K562 (cell line): ENCODE measurements around the gene SMG7. TPM values are rescaled to one million over a fixed set of nuclear protein-coding genes. Genes with fewer than 3 reads are reported as not detected.

Source experiments
- ATAC-seq: fragments of 200-7000 bp; cut with Tn5 transposase; 3 replicates; pipeline ENCODE4 v1.9.1; 2020; ENCODE audit warnings: moderate library complexity
- BruUV-seq: library from RNA; stranded (reverse); fragments of 400-500 nt; replicated peaks from 2 replicates; lab custom pipeline; 2021; lab: Mats Ljungman, UMichigan
- CTCF ChIA-PET: fragments of 300-600 bp; formaldehyde crosslinking; extraction: SDS; loops from one replicate; lab custom pipeline; 2021; ENCODE audit warnings: low intra/inter-chr PET ratio; lab: Yijun Ruan, JAX
- POLR2A ChIA-PET: fragments of 300-600, 350-650 bp; sonication (Branson Sonifier 250); formaldehyde crosslinking; extraction: SDS; loops from one replicate; lab custom pipeline; 2021; ENCODE audit warnings: antibody characterized with exemption, inconsistent platforms; lab: Yijun Ruan, JAX
- DNase-seq, 4 experiments: peaks; one replicate each; pipeline versions ENCODE4 v3.0.0 to v3.0.0-alpha.2; 2011 to 2018; ENCODE audit warnings: low spot score in 3 of 4, mixed read lengths in 3 of 4; ENCODE audit errors: extremely low read depth in 1 of 4
- FAIRE-seq: peaks from 2 replicates; lab custom pipeline; 2011; peaks lifted over from hg19 to GRCh38; lab: Jason Lieb, UNC
- H2AFZ ChIP-seq: 2 replicates; pipeline ENCODE4 v1.6.0; 2011; ENCODE audit warnings: low read depth, low read length, control low read depth, inconsistent platforms
- H3K27ac ChIP-seq: fragments of 200-600 bp; 3 replicates; pipeline ENCODE4 v1.8.0; 2011; ENCODE audit warnings: low read depth, mild to moderate bottlenecking, control low read depth, inconsistent platforms, low read length, moderate library complexity, mixed read lengths; ENCODE audit errors: extremely low read depth
- H3K27me3 ChIP-seq, 2 experiments: fragments of 300-600 bp in 1 of 2; 2 replicates in 1 of 2; 3 replicates in 1 of 2; pipeline versions ENCODE4 v1.6.0 to v1.8.0; 2011; ENCODE audit warnings: inconsistent platforms in 2 of 2, low read length in 2 of 2, mild to moderate bottlenecking in 1 of 2, mixed read lengths in 1 of 2, moderate library complexity in 1 of 2; ENCODE audit not compliant: control insufficient read depth in 2 of 2, insufficient read depth in 2 of 2
- H3K36me3 ChIP-seq: fragments of 300-600 bp; 3 replicates; pipeline ENCODE4 v1.8.0; 2011; ENCODE audit warnings: mild to moderate bottlenecking, low read length, inconsistent platforms; ENCODE audit not compliant: control insufficient read depth, insufficient read depth
- H3K4me1 ChIP-seq, 2 experiments: fragments of 200-600 bp in 1 of 2; replicated peaks in 1 of 2; 2 replicates in 1 of 2; 3 replicates in 1 of 2; pipeline versions ENCODE4 v1.5.1 to v1.8.0; 2011; ENCODE audit warnings: inconsistent platforms in 2 of 2, low read length in 2 of 2, mild to moderate bottlenecking in 1 of 2, mixed read lengths in 1 of 2, moderate library complexity in 1 of 2; ENCODE audit not compliant: control insufficient read depth in 2 of 2, insufficient read depth in 2 of 2
- H3K4me2 ChIP-seq: 2 replicates; pipeline ENCODE4 v1.6.1; 2011; ENCODE audit warnings: low read length, control low read depth, inconsistent platforms, mixed read lengths; ENCODE audit not compliant: insufficient read depth
- H3K4me3 ChIP-seq: fragments of 200-600 bp; sonication (generic), shearing (Covaris generic); 2 replicates; pipeline ENCODE4 v1.5.1; 2016; ENCODE audit warnings: control low read depth, inconsistent platforms
- H3K79me2 ChIP-seq: fragments of 200-600 bp; 3 replicates; pipeline ENCODE4 v1.8.0; 2011; ENCODE audit warnings: low read length, inconsistent platforms; ENCODE audit not compliant: control insufficient read depth, insufficient read depth
- H3K9ac ChIP-seq, 2 experiments: 2 replicates each; pipeline versions ENCODE4 v1.6.0 to v1.6.1; 2011; ENCODE audit warnings: low read depth in 2 of 2, low read length in 2 of 2, control low read depth in 1 of 2, inconsistent platforms in 1 of 2, mild to moderate bottlenecking in 1 of 2, mixed read lengths in 1 of 2; ENCODE audit not compliant: insufficient read depth in 1 of 2
- H3K9me1 ChIP-seq: one replicate; pipeline ENCODE4 v1.6.0; 2011; ENCODE audit warnings: inconsistent platforms, mild to moderate bottlenecking, low read length, moderate library complexity; ENCODE audit not compliant: control insufficient read depth, insufficient read depth
- H3K9me3 ChIP-seq: replicated peaks from 2 replicates; pipeline ENCODE4 v1.5.1; 2011; ENCODE audit warnings: low read depth, low read length, inconsistent platforms; ENCODE audit not compliant: control insufficient read depth, insufficient read depth
- H4K20me1 ChIP-seq: replicated peaks from 2 replicates; pipeline ENCODE4 v1.6.1; 2011; ENCODE audit warnings: low read length, inconsistent platforms, mixed read lengths; ENCODE audit not compliant: control insufficient read depth, insufficient read depth
- ARHGAP35 ChIP-seq: fragments of 450-650 bp; IDR thresholded peaks from 2 replicates; pipeline ENCODE4 v1.6.1; 2018; ENCODE audit not compliant: partially characterized antibody
- CC2D1A ChIP-seq: fragments of 450-650 bp; IDR thresholded peaks from 2 replicates; pipeline ENCODE4 v1.6.1; 2017; ENCODE audit warnings: mild to moderate bottlenecking
- FUS ChIP-seq: fragments of 200-400 bp; formaldehyde crosslinking; optimal IDR thresholded peaks from 2 replicates; pipeline ENCODE3; 2017; ENCODE audit warnings: low read depth, low read length
- HNRNPL ChIP-seq: fragments of 200-400 bp; formaldehyde crosslinking; IDR thresholded peaks from 2 replicates; pipeline ENCODE4 v1.6.1; 2017; ENCODE audit warnings: low read depth, mild to moderate bottlenecking, low read length
- MEIS2 ChIP-seq: fragments of 450-650 bp; IDR thresholded peaks from 2 replicates; pipeline ENCODE4 v1.6.1; 2014; ENCODE audit warnings: mild to moderate bottlenecking; ENCODE audit not compliant: partially characterized antibody
- RBM17 ChIP-seq: fragments of 200-400 bp; formaldehyde crosslinking; IDR thresholded peaks from 2 replicates; pipeline ENCODE4 v1.6.1; 2017; ENCODE audit warnings: low read depth, mild to moderate bottlenecking, low read length, borderline replicate concordance
- ZBTB7A ChIP-seq: IDR thresholded peaks from 2 replicates; pipeline ENCODE4 v1.6.1; 2011; ENCODE audit warnings: low read depth, mild to moderate bottlenecking, low read length, moderate library complexity, borderline replicate concordance; ENCODE audit not compliant: control insufficient read depth
- ZC3H11A ChIP-seq: IDR thresholded peaks from 2 replicates; pipeline ENCODE4 v1.6.1; 2012; ENCODE audit warnings: low read depth, low read length, improper control_type of control experiment
- ZC3H4 ChIP-seq: sonication (generic); formaldehyde crosslinking; IDR thresholded peaks from 2 replicates; pipeline ENCODE4 v1.9.0; 2021; ENCODE audit warnings: missing genetic modification reagents, borderline replicate concordance
- ZNF184 ChIP-seq: sonication (generic); formaldehyde crosslinking; IDR thresholded peaks from 2 replicates; pipeline ENCODE4 v1.5.0; 2020; ENCODE audit warnings: missing genetic modification reagents
- ZNF263 ChIP-seq: sonication (generic); formaldehyde crosslinking; IDR thresholded peaks from 2 replicates; pipeline ENCODE4 v1.8.0; 2022; ENCODE audit warnings: mild to moderate bottlenecking, missing genetic modification reagents, borderline replicate concordance
- ZNF75A ChIP-seq: fragments of 450-650 bp; formaldehyde crosslinking; IDR thresholded peaks from 2 replicates; pipeline ENCODE4 v1.4.0; 2020; ENCODE audit warnings: mild to moderate bottlenecking
- ZNF79 ChIP-seq: fragments of 250-450 bp; sonication (Bioruptor Pico); IDR thresholded peaks from 2 replicates; pipeline ENCODE4 v1.4.0; 2020; ENCODE audit warnings: low read depth, mild to moderate bottlenecking, moderate library complexity
- ZNF830 ChIP-seq: fragments of 250-450 bp; sonication (Bioruptor Pico); IDR thresholded peaks from 2 replicates; pipeline ENCODE4 v1.5.0; 2021; ENCODE audit warnings: mild to moderate bottlenecking
- WGBS: fragments of 100-300 bp; shearing (Covaris generic); methylation state at CpG from one replicate; pipeline ENCODE4 v1.1.6; 2016; ENCODE audit warnings: low coverage, mixed read lengths; ENCODE audit not compliant: insufficient coverage; ENCODE audit errors: missing lambda C conversion rate; 5-methylcytosine and 5-hydroxymethylcytosine counted together
- in situ Hi-C: fragments of 300-500 bp; cut with MboI; formaldehyde crosslinking; loops from 4 replicates; pipeline ENCODE4 v1.15.0; 2018; ENCODE audit warnings: inconsistent platforms, mixed read lengths
- intact Hi-C: fragments of 100-400 bp; cut with micrococcal nuclease; formaldehyde crosslinking; loops from 2 replicates; pipeline ENCODE4 v1.14.2; 2022
- polyA plus RNA-seq, 8 experiments: library from polyadenylated mRNA; depleted of rRNA in 4 of 8; stranded (reverse) in 5 of 8; unstranded in 3 of 8; fragments of >200 nt; fragmentation: Nextera tagmentation in 2 of 8; fragmentation: Illumina TruSeq in 1 of 8; extraction: Ambion mirVana in 2 of 8; extraction: Trizol in 1 of 8; gene quantifications; 2 replicates each; pipeline versions ENCODE4 v1.2.1 to v1.2.3, GENCODE V29; 2011 to 2014; ENCODE audit warnings: inconsistent platforms in 1 of 8, missing spikeins in 1 of 8
- total RNA-seq, 7 experiments: library from RNA; depleted of rRNA in 6 of 7; stranded (reverse); fragments of >200 nt in 6 of 7; fragmentation: Illumina TruSeq in 2 of 7; extraction: Trizol in 2 of 7; gene quantifications; 2 replicates each; pipeline versions ENCODE4 v1.2.1 to v1.2.3, GENCODE V29; 2011 to 2021; ENCODE audit warnings: low replicate concordance in 1 of 7
- TF ChIP-seq, protein P1 (sequence below): sonication (generic); formaldehyde crosslinking; IDR thresholded peaks from 2 replicates; pipeline ENCODE4 v1.8.0; 2022; ENCODE audit warnings: missing genetic modification reagents, mild to moderate bottlenecking, borderline replicate concordance

Gene SMG7
- total and polyA plus RNA-seq, 9 of the 15 experiments (the other 6 are each of a cell fraction or from before 2014, with no cell fraction given) = 12.4 to 74.6 (median 29.0) TPM

DNA sequence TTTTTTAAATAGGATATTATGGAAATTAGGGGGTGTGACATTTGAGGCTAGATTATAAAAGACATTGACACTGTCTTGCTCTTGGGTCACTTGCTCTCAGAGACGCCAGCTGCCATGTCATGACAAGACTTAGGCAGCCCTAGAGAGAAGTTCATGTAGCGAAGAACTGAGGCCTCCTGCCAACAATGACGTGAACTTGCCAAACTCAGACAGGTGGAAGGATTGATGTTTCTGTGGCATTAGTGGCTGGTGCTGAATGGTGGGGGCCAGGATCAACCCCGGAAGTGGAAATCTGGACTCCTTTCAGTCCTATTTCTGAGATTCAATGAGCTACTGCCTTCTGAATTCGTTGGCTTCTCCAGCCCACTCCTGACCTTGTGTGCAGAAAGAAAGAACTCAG lies 103.3 kb downstream of the SMG7 start:
- Histone ChIP-seq H3K9me3 (no peaks in the 10 kb centered on the region), H3K27ac (no peak overlapping the region), H3K4me2 (no peak overlapping the region), H3K9ac (no peak overlapping the region), H2AFZ (no peak overlapping the region), H3K4me3 (no peak overlapping the region), H4K20me1 (peaks cover 5% of the 10 kb centered on the region), H3K27me3 (peaks cover 43 to 50% of the 10 kb centered on the region in 2 experiments), H3K9me1 (no peaks in the 10 kb centered on the region), H3K36me3 (no peaks in the 10 kb centered on the region), H3K79me2 (no peaks in the 10 kb centered on the region), H3K4me1 (peaks cover 3 to 4% of the 10 kb centered on the region in 2 experiments; a peak in 2 of 5 replicates)
- ChIA-PET POLR2A (no interaction called here), CTCF (interaction anchor here (0.6 kb wide), 1 partner anchor 584 kb away, joined by 3 read pairs; no protein-coding TSS in a partner anchor)
- intact Hi-C loops = no loop called here
- DNase-seq = no peak
- TF ChIP-seq HNRNPL = no peak
- TF ChIP-seq ZNF830 (CRISPR knock-in tag) = no peak
- no peak for TF ChIP-seq CC2D1A
- no peak for TF ChIP-seq ZC3H4 (CRISPR knock-in tag)
- no peak for TF ChIP-seq ZC3H11A
- TF ChIP-seq MEIS2 = peak; percentile 31
- TF ChIP-seq ZNF184 (CRISPR knock-in tag) = no peak
- in situ Hi-C loops = no loop called here
- BruUV-seq = no TSS peak
- ATAC-seq = no peak
- 0% methylated on average over 5 of the region's 5 CpGs for WGBS
- FAIRE-seq = no peak

DNA sequence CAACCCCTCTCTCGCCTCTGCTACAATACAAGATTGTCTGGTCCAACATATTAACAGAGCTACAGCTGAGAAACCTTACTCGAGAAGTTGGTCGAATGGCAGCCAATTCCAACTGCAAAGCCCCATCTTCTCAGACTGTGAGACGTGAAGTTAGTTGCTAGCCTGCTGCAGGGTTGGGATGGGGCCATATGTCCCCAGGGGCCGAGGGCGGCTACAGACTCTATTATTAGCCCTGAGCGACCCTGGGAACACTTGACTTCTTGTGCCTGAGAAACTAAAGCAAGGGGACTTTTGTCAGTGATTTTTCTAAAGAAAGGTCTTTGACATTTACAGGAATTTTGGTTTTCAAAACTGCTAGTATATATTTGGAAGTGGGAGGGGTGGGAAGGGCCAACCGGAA lies 104.2 kb downstream of the SMG7 start:
- no peak for DNase-seq
- Histone ChIP-seq H3K9me3 (no peaks in the 10 kb centered on the region), H3K9ac (no peak overlapping the region), H4K20me1 (peaks cover 5% of the 10 kb centered on the region), H3K4me1 (peaks cover 3 to 5% of the 10 kb centered on the region in 2 experiments; a peak in 2 of 5 replicates), H3K4me2 (no peak overlapping the region), H3K36me3 (no peaks in the 10 kb centered on the region), H3K79me2 (no peaks in the 10 kb centered on the region), H3K27me3 (peaks cover 40 to 49% of the 10 kb centered on the region in 2 experiments), H2AFZ (no peak overlapping the region), H3K9me1 (no peaks in the 10 kb centered on the region), H3K27ac (no peak overlapping the region), H3K4me3 (no peak overlapping the region)
- ChIA-PET CTCF (no interaction called here), POLR2A (interaction anchor here (2.6 kb wide), 1 partner anchor 8 kb away, joined by 19 read pairs; no protein-coding TSS in a partner anchor)
- no peak for ATAC-seq
- intact Hi-C loops (no loop called here), in situ Hi-C loops (no loop called here)
- 5% methylated on average over 8 of the region's 8 CpGs for WGBS
- no peak for FAIRE-seq
- no TSS peak for BruUV-seq
- TF ChIP-seq ARHGAP35 (no peak), ZNF75A (CRISPR knock-in tag) (no peak), ZNF79 (CRISPR knock-in tag) (no peak), RBM17 (no peak), ZBTB7A (no peak), FUS (no peak), ZNF263 (no peak)
- TF ChIP-seq, protein P1, sequence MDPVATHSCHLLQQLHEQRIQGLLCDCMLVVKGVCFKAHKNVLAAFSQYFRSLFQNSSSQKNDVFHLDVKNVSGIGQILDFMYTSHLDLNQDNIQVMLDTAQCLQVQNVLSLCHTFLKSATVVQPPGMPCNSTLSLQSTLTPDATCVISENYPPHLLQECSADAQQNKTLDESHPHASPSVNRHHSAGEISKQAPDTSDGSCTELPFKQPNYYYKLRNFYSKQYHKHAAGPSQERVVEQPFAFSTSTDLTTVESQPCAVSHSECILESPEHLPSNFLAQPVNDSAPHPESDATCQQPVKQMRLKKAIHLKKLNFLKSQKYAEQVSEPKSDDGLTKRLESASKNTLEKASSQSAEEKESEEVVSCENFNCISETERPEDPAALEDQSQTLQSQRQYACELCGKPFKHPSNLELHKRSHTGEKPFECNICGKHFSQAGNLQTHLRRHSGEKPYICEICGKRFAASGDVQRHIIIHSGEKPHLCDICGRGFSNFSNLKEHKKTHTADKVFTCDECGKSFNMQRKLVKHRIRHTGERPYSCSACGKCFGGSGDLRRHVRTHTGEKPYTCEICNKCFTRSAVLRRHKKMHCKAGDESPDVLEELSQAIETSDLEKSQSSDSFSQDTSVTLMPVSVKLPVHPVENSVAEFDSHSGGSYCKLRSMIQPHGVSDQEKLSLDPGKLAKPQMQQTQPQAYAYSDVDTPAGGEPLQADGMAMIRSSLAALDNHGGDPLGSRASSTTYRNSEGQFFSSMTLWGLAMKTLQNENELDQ (CRISPR knock-in tag) = no peak
